HG02943 (cell line): Measurements from ENCODE around the gene CSTPP1.

Experiments
- ATAC-seq: cut with Tn5 transposase; IDR thresholded peaks from one replicate; pipeline ENCODE4 v1.9.1; 2021; ENCODE audit warnings: mild to moderate bottlenecking, low read depth, moderate library complexity; ENCODE audit not compliant: unreplicated experiment

CSTPP1 gene

GRCh38 chr11:47172740-47173336 is 236.3 kb downstream of the CSTPP1 start:
- ATAC-seq: no peak

- no peak for ATAC-seq
Measured at GRCh38 chr11:47175746-47176327, 239.3 kb downstream of the CSTPP1 start.

GRCh38 chr11:47176328-47177228 is 240.0 kb downstream of the CSTPP1 start, which contains the start of gene ARFGAP2:
TSS of gene ARFGAP2 (minus strand) at chr11:47176879. CDS start at chr11:47176853, 26 bp downstream.
- peak; percentile 82 for ATAC-seq

GRCh38 chr11:47177229-47177845 is 240.8 kb downstream of the CSTPP1 start:
- ATAC-seq: peak; percentile 38

GRCh38 chr11:47177846-47178245 is 241.3 kb downstream of the CSTPP1 start:
- no peak for ATAC-seq

- no peak for ATAC-seq
Measured at GRCh38 chr11:47178316-47178715, 241.8 kb downstream of the CSTPP1 start.

GRCh38 chr11:47178737-47179654 is 242.4 kb downstream of the CSTPP1 start:
- ATAC-seq: no peak

- ATAC-seq: no peak
Measured at GRCh38 chr11:47179655-47179991, 243.1 kb downstream of the CSTPP1 start.

GRCh38 chr11:47180006-47180787 is 243.6 kb downstream of the CSTPP1 start:
- ATAC-seq: no peak

GRCh38 chr11:47181271-47181670 is 244.7 kb downstream of the CSTPP1 start:
- no peak for ATAC-seq

- no peak for ATAC-seq
Measured at GRCh38 chr11:47182380-47182779, 245.8 kb downstream of the CSTPP1 start.

GRCh38 chr11:47183031-47183856 is 246.7 kb downstream of the CSTPP1 start:
- ATAC-seq: no peak

- no peak for ATAC-seq
Measured at GRCh38 chr11:47183969-47184368, 247.4 kb downstream of the CSTPP1 start.

GRCh38 chr11:47184711-47185304 is 248.2 kb downstream of the CSTPP1 start:
- no peak for ATAC-seq

GRCh38 chr11:47185305-47186075 is 248.9 kb downstream of the CSTPP1 start:
- no peak for ATAC-seq

GRCh38 chr11:47186076-47186699 is 249.6 kb downstream of the CSTPP1 start, which contains the start of gene PACSIN3:
TSS of gene PACSIN3 (minus strand) at chr11:47186434. CDS start at chr11:47182727, 3,707 bp downstream.
- ATAC-seq: no peak
